ENCODE data around the gene LINC01488.

Gene LINC01488

GRCh38 chr11:69508974-69509373, 27.5 kb downstream of the LINC01488 start:
- DNase-seq (ENCODE audit: low read depth in 2 of 3, low spot score in 1 of 3): no peak

- DNase-seq (ENCODE audit: low read depth in 2 of 3, low spot score in 1 of 3): no peak
Measured at GRCh38 chr11:69509381-69509780, 27.9 kb downstream of the LINC01488 start.

GRCh38 chr11:69509846-69510390, 28.5 kb downstream of the LINC01488 start:
- no peak for DNase-seq (ENCODE audit: low read depth in 2 of 3, low spot score in 1 of 3)

- no peak for DNase-seq (ENCODE audit: low read depth in 2 of 3, low spot score in 1 of 3)
Measured at GRCh38 chr11:69510471-69511357, 29.3 kb downstream of the LINC01488 start.

- no peak for DNase-seq (ENCODE audit: low read depth in 2 of 3, low spot score in 1 of 3)
Measured at GRCh38 chr11:69511358-69512055, 30.0 kb downstream of the LINC01488 start.

GRCh38 chr11:69512136-69512535, 30.7 kb downstream of the LINC01488 start:
- no peak for DNase-seq (ENCODE audit: low read depth in 2 of 3, low spot score in 1 of 3)

- DNase-seq (ENCODE audit: low read depth in 2 of 3, low spot score in 1 of 3): no peak
Measured at GRCh38 chr11:69512790-69513189, 31.3 kb downstream of the LINC01488 start.

- no peak for DNase-seq (ENCODE audit: low read depth in 2 of 3, low spot score in 1 of 3)
Measured at GRCh38 chr11:69513196-69513595, 31.7 kb downstream of the LINC01488 start.

- DNase-seq (ENCODE audit: low read depth in 2 of 3, low spot score in 1 of 3): no peak
Measured at GRCh38 chr11:69513663-69514224, 32.3 kb downstream of the LINC01488 start.

- no peak for DNase-seq (ENCODE audit: low read depth in 2 of 3, low spot score in 1 of 3)
Measured at GRCh38 chr11:69514771-69515170, 33.3 kb downstream of the LINC01488 start.

- no peak for DNase-seq (ENCODE audit: low read depth in 2 of 3, low spot score in 1 of 3)
Measured at GRCh38 chr11:69515271-69516245, 34.1 kb downstream of the LINC01488 start.

- DNase-seq (ENCODE audit: low read depth in 2 of 3, low spot score in 1 of 3): no peak
Measured at GRCh38 chr11:69516526-69516925, 35.1 kb downstream of the LINC01488 start.

- DNase-seq (ENCODE audit: low read depth in 2 of 3, low spot score in 1 of 3): no peak
Measured at GRCh38 chr11:69518081-69518950, 36.9 kb downstream of the LINC01488 start.

GRCh38 chr11:69520186-69520916, 38.9 kb downstream of the LINC01488 start:
- DNase-seq (ENCODE audit: low read depth in 2 of 3, low spot score in 1 of 3): no peak

- DNase-seq (ENCODE audit: low read depth in 2 of 3, low spot score in 1 of 3): no peak
Measured at GRCh38 chr11:69521457-69521856, 40.0 kb downstream of the LINC01488 start.

GRCh38 chr11:69523453-69523852, 42.0 kb downstream of the LINC01488 start:
- no peak for DNase-seq (ENCODE audit: low read depth in 2 of 3, low spot score in 1 of 3)

- DNase-seq (ENCODE audit: low read depth in 2 of 3, low spot score in 1 of 3): no peak
Measured at GRCh38 chr11:69524291-69524882, 42.9 kb downstream of the LINC01488 start.

- DNase-seq (ENCODE audit: low read depth in 2 of 3, low spot score in 1 of 3): no peak
Measured at GRCh38 chr11:69524991-69525411, 43.5 kb downstream of the LINC01488 start.

Data from stimulated activated CD4-positive, alpha-beta T cell treated with anti-CD3 and anti-CD28 coated beads, Interleukin-12 subunit alpha, Interleukin-12 subunit beta, amount 100 ng/mL, for 48 hours (primary cell).